Neural crest cell (in vitro differentiated cells): ENCODE results near the gene ZFPL1. TPM values are rescaled to one million over a fixed set of nuclear protein-coding genes. Genes with fewer than 3 reads are reported as not detected.

ENCODE experiments used
- DNase-seq: peaks from one replicate; pipeline ENCODE4 v3.0.0; 2021; ENCODE audit warnings: low read depth, mixed read lengths, low spot score
- H3K27ac Mint-ChIP-seq: one replicate; pipeline ENCODE4 v1.8.0; 2021; ENCODE audit warnings: mild to moderate bottlenecking, mixed read lengths; ENCODE audit not compliant: unreplicated experiment
- H3K27me3 Mint-ChIP-seq: 2 replicates; pipeline ENCODE4 v1.8.0; 2021; ENCODE audit warnings: low read depth, mild to moderate bottlenecking, mixed read lengths
- H3K36me3 Mint-ChIP-seq: 2 replicates; pipeline ENCODE4 v1.8.0; 2021; ENCODE audit warnings: low read depth, mild to moderate bottlenecking, mixed read lengths
- H3K4me1 Mint-ChIP-seq: 2 replicates; pipeline ENCODE4 v1.8.0; 2021; ENCODE audit warnings: mixed read lengths
- H3K4me3 Mint-ChIP-seq: one replicate; pipeline ENCODE4 v1.8.0; 2021; ENCODE audit warnings: mild to moderate bottlenecking, mixed read lengths
- H3K9me3 Mint-ChIP-seq: 2 replicates; pipeline ENCODE4 v1.8.0; 2021; ENCODE audit warnings: mixed read lengths
- total RNA-seq: library from RNA; stranded (reverse); gene quantifications from 2 replicates; pipeline ENCODE4 v1.2.1, GENCODE V29; 2021
- TF ChIP-seq, protein P1 (sequence below): fragments of 200-600 bp; sonication (generic); conservative IDR thresholded peaks from 2 replicates; pipeline ENCODE4 v1.5.0; 2021; ENCODE audit warnings: antibody characterized with exemption, mild to moderate bottlenecking

The ZFPL1 gene
- total RNA-seq, 1 donor from 2014 or later, result 35.7 TPM

DNA sequence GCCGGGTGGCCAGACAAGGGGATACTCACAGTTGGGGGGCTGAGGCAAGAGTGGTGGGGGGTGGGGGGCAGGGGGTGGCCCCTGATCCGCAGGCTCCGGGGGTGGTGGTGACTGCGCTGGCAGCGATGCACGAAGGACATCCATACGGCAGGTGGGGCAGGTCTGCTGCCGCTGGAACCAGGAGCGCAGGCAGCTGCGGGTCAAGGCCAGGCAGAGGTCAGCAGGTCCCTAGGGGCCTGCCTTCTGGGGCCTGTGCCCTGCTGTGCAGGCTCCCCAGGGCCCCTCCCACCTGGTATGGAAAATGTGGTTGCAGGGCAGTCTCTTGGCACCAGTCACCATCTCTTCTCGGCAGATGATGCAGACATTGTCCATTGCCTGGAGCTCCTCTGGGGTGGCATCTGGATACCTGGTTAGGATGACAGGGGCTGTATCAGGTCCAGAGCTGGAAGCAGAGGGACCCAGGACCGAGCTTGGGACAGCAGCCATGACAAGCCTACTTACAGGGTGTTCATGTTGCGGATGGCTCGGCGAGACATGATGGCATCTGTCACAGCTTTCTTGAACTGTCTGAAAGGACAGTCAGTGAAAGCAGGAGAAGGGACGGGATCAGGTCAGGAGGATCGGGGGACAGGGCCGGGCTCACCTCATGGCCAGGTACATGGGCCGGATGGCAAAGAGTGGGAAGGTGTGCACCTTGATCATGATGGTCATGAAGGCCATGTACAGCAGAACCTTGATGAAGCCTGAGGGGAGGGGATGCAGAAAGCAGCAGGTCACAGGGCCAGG is 46.8 kb downstream of the ZFPL1 start:
- no peaks in the 10 kb centered on the region for H3K9me3 Mint-ChIP-seq
- peak overlapping the region; percentile 43 for H3K27ac Mint-ChIP-seq
- peaks cover 4% of the 10 kb centered on the region for H3K36me3 Mint-ChIP-seq
- H3K4me3 Mint-ChIP-seq, result peak overlapping the region; percentile 83
- peaks cover 6% of the 10 kb centered on the region for H3K27me3 Mint-ChIP-seq
- H3K4me1 Mint-ChIP-seq, result peaks cover 24% of the 10 kb centered on the region
- TF ChIP-seq, protein P1, sequence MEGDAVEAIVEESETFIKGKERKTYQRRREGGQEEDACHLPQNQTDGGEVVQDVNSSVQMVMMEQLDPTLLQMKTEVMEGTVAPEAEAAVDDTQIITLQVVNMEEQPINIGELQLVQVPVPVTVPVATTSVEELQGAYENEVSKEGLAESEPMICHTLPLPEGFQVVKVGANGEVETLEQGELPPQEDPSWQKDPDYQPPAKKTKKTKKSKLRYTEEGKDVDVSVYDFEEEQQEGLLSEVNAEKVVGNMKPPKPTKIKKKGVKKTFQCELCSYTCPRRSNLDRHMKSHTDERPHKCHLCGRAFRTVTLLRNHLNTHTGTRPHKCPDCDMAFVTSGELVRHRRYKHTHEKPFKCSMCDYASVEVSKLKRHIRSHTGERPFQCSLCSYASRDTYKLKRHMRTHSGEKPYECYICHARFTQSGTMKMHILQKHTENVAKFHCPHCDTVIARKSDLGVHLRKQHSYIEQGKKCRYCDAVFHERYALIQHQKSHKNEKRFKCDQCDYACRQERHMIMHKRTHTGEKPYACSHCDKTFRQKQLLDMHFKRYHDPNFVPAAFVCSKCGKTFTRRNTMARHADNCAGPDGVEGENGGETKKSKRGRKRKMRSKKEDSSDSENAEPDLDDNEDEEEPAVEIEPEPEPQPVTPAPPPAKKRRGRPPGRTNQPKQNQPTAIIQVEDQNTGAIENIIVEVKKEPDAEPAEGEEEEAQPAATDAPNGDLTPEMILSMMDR, result no peak
- DNase-seq, result no peak

DNA sequence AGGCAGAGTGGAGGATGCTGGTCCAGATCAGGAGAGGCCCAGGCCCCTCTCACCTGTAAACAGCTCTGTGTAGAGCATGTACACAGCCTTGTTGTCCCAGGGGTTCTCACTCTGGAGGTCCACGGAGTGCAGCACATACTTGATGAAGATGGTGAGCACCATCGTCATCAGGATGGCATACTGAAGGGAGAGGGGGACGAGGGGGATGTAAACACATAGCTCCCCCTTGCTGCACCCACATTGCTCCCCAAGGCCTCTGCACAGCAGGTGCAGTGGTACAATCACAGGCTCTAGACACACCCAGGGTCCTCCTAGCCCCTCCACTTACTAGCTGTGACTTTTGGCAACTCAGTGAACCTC is 47.4 kb downstream of the ZFPL1 start:
- peaks cover 2% of the 10 kb centered on the region for H3K36me3 Mint-ChIP-seq
- H3K27ac Mint-ChIP-seq, result no peak overlapping the region
- peak overlapping the region; percentile 100 for H3K4me3 Mint-ChIP-seq
- no peaks in the 10 kb centered on the region for H3K9me3 Mint-ChIP-seq
- H3K4me1 Mint-ChIP-seq, result peaks cover 29% of the 10 kb centered on the region
- TF ChIP-seq, protein P1, result no peak
- peaks cover 7% of the 10 kb centered on the region for H3K27me3 Mint-ChIP-seq
- no peak for DNase-seq

DNA sequence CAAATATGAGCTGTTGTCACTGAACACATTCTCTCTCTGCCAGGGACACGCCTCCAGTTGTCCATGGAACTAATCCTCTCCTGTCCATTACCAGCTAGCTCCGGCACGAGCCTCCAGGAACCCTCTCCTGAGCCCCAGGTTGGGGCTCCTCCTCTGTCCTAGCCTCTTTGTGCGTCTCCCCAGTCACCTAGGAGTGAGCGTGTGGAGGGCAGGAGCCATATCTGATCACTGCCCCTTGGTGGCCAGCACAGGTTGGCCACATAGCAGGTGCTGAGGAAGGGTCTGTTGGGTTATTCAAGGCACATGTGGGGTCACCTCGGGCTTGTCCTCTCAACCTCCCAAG is 47.8 kb downstream of the ZFPL1 start:
- TF ChIP-seq, protein P1, result no peak
- Mint-ChIP-seq H3K4me3 (peak overlapping the region; percentile 100), H3K4me1 (peaks cover 29% of the 10 kb centered on the region), H3K27ac (no peak overlapping the region), H3K27me3 (peaks cover 9% of the 10 kb centered on the region), H3K36me3 (no peaks in the 10 kb centered on the region), H3K9me3 (no peaks in the 10 kb centered on the region)
- no peak for DNase-seq

DNA sequence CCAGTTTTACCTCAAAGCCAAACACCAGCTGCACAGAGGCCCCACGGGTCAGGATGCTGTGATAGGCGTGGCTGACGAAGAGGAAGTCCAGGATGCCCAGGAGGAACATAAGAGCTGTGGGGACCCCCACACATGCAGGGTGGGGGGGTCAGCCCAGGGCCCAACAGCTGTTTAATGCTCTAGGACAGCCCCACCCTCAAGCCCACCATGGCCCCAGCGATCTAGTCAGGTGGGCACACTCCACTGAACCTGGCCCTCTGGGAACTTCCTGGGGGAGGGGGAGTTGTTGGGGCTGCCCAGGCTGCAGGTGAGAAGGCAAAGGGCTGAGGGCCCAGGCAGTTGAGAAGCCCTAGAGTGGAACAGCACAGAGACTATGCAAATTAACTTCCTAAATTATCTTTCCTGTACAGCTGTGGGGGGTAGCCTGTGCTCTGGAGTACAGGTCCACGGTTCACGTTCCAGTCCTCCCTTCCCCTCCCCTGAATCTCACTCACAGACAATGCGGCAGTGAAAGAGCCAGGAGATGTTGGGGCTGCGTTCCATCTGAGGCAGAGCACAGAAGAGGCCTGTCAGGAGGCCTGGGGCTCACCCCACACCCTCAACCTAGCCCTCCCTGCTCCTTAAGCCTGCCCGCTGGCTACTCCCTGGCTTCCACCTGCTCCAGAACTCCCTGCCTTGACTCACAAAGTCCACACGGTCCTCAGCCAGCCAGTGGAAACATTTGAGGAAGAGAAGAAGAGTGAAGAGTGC is 48.4 kb downstream of the ZFPL1 start:
- peaks cover 29% of the 10 kb centered on the region for H3K4me1 Mint-ChIP-seq
- no peaks in the 10 kb centered on the region for H3K9me3 Mint-ChIP-seq
- DNase-seq, result no peak
- TF ChIP-seq, protein P1, result no peak
- H3K4me3 Mint-ChIP-seq, result peak overlapping the region; percentile 100
- H3K27me3 Mint-ChIP-seq, result peaks cover 11% of the 10 kb centered on the region
- H3K27ac Mint-ChIP-seq, result no peak overlapping the region
- H3K36me3 Mint-ChIP-seq, result no peaks in the 10 kb centered on the region

DNA sequence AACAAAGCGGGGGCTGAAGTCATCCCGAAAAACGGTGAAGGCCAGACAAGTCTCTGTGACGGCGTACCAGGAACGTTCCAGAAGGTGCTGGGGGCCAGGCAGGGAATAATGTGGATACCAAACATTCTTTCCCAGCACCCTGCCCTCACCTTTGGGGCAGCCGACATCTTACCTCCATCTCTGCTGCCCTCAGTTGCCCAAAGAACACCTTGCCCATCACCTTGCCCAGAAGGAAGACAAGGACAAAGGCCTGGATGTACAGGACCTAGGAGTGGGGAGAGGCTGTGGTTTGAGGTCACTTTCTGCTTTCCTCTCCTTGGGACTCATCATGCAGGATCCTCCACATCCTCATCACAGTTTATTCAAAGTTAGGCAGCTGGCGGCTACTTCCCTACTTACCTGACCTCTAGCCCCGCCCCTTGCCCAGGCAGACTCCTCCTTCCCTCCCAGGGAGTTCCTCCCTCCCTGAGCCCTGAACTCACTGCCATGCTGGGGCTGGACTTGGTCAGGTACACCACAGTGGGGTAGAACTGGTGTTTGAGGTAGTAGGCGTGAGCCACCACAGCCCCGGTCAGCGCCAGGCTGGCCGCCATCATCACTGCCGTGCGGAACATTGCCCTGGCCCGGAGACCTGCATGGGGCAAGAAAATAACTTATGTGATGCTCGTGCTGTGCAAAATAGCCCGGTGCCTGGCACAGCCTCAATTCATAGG is 49.1 kb downstream of the ZFPL1 start:
- Mint-ChIP-seq H3K27ac (peak overlapping the region; percentile 99), H3K9me3 (no peaks in the 10 kb centered on the region), H3K4me1 (peaks cover 29% of the 10 kb centered on the region), H3K36me3 (no peaks in the 10 kb centered on the region), H3K27me3 (peaks cover 13% of the 10 kb centered on the region), H3K4me3 (peak overlapping the region; percentile 100)
- TF ChIP-seq, protein P1, result no peak
- DNase-seq, result no peak
